8988T (cell line): ENCODE measurements around the gene MRC1.
A peak's percentile ranks its signal among the peaks of the same experiment; 100 is the strongest.

Experiments
- DNase-seq: peaks from one replicate; pipeline ENCODE4 v3.0.0; 2011

Gene MRC1

GRCh38 chr10:17795813-17796594, 13.1 kb upstream of the MRC1 start:
- DNase-seq: no peak

- DNase-seq: no peak
These were observed 7.6 kb upstream of the MRC1 start for GRCh38 chr10:17801507-17801906.

GRCh38 chr10:17802350-17802749, 6.8 kb upstream of the MRC1 start:
- no peak for DNase-seq

DNA sequence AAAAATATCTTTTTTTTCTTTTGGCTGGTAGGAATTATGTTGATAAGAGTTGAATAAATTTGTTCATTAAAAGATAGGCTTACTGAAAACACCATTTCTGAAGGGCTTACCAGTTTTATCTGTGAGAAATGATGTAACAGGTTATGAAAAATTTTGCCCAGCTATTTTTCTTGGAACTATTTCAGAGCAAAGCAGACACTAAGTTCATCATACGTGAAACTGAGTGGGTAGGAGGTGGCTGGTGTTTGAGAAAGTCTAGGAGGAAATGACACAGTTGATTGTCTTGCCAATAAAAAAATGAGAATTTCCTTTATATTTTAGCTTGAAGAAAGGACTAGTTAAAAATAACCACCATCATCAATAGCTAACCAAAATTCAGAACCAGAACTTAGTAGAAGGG, 6.2 kb upstream of the MRC1 start:
- DNase-seq: no peak

- DNase-seq: no peak
These were observed 3.8 kb upstream of the MRC1 start for GRCh38 chr10:17805330-17805729.

DNA sequence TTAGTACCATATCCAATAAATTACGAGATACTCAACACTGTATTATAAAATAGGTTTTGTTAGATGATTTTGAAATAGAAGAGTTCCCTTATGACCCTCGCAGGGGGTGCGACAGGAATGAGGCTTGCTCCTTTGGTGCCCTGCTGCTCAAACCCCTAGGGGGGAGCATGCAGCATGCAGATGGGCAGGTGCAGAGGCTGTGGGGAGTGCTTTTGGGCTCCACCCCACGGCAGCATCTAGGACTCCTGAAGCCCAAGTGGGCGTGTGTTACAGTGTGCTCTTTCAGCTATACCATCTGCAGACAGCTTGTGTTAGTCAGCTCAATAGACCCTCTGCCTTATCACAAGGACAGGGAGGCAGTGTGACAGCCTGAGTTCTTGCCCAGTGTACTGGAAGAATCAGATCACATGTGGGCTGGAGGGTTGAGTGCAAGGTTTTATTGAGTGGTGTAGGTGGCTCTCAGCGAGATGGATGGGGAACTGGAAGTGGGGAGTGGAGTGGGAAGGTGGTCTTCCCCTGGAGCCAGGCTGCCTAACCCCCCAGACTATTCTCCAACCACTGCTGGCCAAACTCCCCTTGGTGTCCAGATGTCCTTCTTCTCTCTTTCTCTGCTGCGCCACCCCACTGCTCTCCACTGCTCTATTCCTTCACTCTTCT, 3.1 kb upstream of the MRC1 start:
- no peak for DNase-seq

GRCh38 chr10:17811146-17811865, 2.2 kb downstream of the MRC1 start:
- DNase-seq: no peak

- DNase-seq: no peak
These were observed 5.8 kb downstream of the MRC1 start for GRCh38 chr10:17814973-17815372.

DNA sequence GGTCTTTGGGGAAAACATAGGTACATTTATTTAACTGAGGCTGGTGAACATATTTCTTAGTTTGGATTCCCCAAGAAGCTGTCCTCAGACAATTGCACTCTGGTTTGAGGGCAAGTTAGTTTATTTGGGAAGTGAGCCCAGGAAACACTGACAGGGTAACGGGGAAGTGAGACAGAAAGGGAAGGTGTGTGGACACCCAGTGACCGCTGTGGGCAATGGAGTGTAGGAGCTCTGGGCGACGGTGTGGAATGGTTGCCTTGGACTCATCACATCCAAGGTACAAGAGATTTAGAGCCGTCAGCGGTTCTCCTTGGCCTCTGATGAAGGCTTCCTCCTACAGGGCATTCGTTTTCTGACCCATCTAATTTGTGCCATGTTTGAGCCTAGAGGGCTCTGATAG, 7.1 kb downstream of the MRC1 start:
- no peak for DNase-seq

DNA sequence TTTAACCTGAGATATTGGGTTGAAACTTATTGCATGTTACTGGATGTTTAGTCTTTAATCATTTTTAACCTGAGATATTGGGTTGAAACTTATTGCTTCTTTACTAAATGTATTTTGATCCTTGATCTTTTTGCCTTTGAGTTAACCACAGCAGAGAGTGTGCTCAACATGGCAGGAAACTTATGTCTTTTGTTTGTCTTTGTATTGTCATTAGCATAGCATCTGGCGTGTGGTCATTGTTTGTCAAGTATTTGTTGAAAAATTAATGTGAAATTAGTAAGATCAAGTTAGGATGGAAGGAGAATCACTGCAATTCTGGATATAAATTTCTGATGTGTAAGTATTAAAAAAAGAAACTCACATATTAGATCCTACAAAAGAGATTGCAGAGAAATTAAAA, 8.2 kb downstream of the MRC1 start:
- DNase-seq: no peak

DNA sequence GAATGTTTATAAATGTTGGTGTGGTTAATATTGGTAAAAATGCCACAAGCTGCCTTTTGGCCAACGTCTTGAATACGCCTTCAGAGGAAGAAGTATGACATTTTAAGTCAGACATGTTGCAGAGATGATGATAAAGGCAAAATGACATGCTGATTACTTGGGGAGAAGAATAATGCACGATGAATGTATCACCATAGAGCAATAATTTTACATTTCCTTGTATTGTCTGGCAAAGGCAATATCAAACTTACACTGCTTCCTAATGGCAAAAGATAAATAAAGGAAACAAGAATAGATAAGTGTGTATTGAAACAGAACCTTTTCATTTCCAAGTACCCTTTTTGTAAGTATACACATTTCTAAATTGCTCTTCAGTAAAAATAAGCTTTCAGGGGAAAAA, 8.6 kb downstream of the MRC1 start:
- DNase-seq: no peak

- DNase-seq: no peak
These were observed 10.7 kb downstream of the MRC1 start for GRCh38 chr10:17819836-17820235.

DNA sequence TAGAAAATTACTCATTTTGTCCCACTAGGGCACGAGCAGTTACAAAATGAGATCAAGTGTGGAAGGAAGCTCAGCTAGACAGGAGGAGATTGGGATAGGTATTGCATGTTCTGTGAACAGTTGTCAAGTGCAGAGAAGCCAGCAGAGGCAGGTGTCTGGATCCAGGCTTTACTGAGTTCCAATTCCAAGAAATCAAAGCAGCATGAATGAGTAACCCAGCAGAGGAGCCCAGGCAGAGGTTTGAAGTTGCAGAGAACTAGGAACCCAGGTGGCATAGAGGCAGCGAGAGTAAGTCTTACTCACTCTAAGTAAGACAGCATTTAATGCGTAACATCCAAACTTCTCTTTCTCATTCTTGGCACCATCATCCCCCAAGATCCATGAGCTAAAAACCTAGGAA, 11.8 kb downstream of the MRC1 start:
- DNase-seq: no peak

DNA sequence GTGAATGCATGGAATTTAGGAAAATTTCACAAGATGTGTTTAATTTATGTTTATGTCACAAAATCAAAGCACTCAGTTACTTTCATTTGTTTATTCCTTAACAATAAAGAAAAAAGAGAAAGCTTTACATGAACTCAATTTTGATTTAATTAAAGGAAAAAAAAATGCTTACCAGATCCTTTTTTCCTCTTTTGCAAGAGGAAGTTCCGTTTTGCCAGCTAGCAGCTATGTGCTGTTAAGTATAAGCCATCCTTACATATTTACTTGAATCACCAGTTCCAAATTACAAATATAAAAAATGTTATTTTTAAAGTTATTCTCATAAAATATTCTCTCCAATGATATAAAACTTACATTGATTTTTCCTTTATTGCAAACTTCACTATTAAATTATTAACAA, 12.7 kb downstream of the MRC1 start:
- no peak for DNase-seq

DNA sequence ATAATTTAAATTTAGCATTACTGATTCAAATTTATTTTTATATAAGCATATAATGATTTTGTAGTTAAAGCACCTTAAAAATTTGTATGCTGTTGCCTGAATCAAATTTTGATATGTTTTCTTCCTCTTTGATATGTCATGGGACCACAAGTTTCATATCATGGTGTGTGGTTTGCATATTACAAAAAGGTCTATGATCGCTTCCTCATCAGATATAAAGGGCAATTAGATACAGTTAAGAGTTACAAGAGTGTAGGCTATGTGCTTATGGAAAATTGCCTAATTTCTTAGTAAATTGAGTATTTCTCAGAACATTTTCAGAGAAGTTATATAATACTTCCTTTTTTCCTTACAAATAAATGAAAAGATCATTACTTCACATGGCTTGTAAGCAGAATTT, 22.2 kb downstream of the MRC1 start:
- DNase-seq: no peak

DNA sequence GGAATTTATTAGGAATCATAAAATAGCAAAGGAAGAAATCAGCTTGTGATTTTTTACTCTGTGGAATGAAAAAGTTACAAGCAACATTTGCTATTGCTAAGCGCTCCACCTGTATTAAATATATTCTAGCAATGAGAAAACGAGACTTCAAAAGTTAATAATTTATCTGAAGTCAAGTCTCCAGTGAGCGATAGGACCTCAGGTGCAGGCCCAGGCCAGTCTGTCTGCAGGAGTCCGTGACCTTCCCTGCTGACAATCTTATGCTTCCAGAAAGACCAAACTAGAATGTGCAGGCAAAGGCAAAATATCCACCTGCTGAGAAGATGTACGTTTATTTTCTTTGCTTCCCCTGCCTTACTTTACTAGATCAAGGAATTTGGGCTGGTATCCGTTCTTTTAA, 22.7 kb downstream of the MRC1 start:
- DNase-seq: no peak

DNA sequence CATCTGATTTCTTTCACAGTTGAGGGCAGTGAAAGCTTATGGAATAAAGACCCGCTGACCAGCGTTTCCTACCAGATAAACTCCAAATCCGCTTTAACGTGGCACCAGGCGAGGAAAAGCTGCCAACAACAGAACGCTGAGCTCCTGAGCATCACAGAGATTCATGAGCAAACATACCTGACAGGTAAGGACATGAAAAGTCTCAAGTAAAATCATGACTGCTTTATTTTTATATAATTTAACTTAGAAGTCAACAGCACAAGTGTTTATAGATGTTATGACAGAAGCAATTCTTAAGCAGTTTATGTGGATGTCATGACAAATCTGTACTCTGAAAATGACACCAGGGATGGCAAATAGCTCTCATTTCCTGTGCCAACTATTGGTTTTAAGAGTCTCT, 24.5 kb downstream of the MRC1 start:
- no peak for DNase-seq

DNA sequence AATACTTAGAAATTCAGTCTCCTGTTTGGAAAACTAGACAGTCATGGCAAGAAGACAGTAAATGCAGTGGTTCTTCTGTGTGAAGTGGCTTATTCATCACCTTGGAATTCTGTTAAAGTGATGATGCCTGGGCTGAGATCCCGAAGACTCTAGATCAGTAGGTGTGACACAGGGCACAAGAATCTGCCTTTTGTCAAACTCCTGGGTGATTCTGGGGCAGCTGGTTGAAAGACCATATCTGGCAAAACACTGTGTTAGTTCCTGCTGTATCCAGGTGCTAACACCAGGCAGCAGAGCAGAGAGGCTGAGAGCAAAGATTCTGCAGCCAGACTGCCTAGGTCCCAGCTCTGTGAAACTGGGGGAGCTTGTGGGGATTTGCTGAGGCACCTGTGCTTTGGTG, 26.5 kb downstream of the MRC1 start:
- DNase-seq: peak; percentile 37

- no peak for DNase-seq
These were observed 27.8 kb downstream of the MRC1 start for GRCh38 chr10:17836942-17837341.

GRCh38 chr10:17838080-17838648, 29.0 kb downstream of the MRC1 start:
- DNase-seq: no peak

GRCh38 chr10:17841050-17841449, 31.9 kb downstream of the MRC1 start:
- DNase-seq: no peak

DNA sequence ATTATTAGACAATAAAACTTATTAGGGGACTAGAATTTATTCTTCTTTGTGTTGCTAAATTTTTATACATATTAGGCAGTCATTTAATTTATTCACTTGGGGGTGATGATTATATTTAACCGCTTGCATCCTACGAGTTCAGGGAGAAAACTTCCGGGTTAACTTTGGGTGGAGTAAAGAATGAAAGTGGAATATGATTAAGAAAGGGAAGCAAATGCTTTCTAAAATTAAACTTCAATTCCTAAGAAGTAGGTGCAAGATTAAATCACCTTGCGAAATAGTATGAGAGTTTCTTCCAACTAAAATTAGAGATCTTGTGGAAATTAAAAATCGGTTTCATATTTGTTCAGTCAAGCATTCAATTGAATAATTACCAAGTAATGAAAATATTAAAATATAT, 33.5 kb downstream of the MRC1 start:
- no peak for DNase-seq

DNA sequence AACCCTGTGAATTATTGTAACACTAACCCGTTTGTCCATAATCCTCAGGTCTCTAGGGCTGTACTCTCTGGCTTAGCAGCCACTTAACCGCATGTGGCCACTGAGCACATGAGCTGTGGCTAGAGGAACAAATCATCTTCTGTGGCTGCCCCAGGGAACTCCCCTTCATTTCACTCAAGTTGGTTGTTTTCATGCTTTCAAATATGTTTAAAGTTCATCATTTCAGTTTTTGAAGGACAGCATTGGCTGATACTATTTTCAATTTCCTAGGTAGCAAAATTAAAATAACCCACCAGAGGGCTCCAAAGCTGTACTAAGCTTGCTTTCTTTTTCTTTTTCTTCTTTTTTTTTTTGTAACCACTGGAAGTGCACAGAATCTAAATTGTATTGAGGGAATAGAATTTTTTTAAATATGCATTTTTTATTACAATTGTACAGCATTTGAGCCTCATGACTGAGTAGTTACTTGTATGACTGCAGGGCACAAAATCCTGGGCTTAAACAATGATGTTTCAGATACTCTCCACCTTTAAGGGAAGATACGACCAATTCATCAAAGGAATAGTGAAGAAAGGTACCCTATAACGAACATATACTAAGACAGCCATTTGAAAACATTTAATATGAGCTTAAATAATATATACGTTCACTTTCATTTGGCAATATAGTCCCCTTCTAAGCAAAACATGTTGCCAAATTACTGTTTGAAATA, 38.6 kb downstream of the MRC1 start:
- no peak for DNase-seq
